Neuronal stem cell (in vitro differentiated cells): ENCODE data around the gene RNASE8.

Experiments
- DNase-seq: peaks from one replicate; pipeline ENCODE4 v3.0.0-alpha.2; 2013; ENCODE audit warnings: low spot score
- H2AFZ ChIP-seq: one replicate; pipeline ENCODE4 v1.6.1; 2013; ENCODE audit warnings: mild to moderate bottlenecking, low read length, inconsistent platforms
- H2AK5ac ChIP-seq: 2 replicates; pipeline ENCODE4 v1.6.1; 2013; ENCODE audit warnings: low read depth, mild to moderate bottlenecking, inconsistent platforms, low read length, moderate library complexity, mixed read lengths
- H2BK120ac ChIP-seq: 2 replicates; pipeline ENCODE4 v1.6.1; 2013; ENCODE audit warnings: low read depth, mild to moderate bottlenecking, inconsistent platforms, low read length, moderate library complexity, mixed read lengths
- H2BK12ac ChIP-seq: one replicate; pipeline ENCODE4 v1.6.1; 2013; ENCODE audit warnings: low read length, inconsistent platforms
- H2BK15ac ChIP-seq: 2 replicates; pipeline ENCODE4 v1.6.1; 2013; ENCODE audit warnings: mild to moderate bottlenecking, low read length, inconsistent platforms, mixed read lengths
- H2BK5ac ChIP-seq: one replicate; pipeline ENCODE4 v1.6.1; 2013; ENCODE audit warnings: inconsistent platforms, mild to moderate bottlenecking, low read length, moderate library complexity
- H3K14ac ChIP-seq: one replicate; pipeline ENCODE4 v1.6.1; 2013; ENCODE audit warnings: low read length, inconsistent platforms
- H3K18ac ChIP-seq: 2 replicates; pipeline ENCODE4 v1.6.1; 2013; ENCODE audit warnings: low read length, inconsistent platforms
- H3K23ac ChIP-seq: 2 replicates; pipeline ENCODE4 v1.6.1; 2013; ENCODE audit warnings: low read depth, mild to moderate bottlenecking, mixed read lengths, low read length, inconsistent platforms; ENCODE audit not compliant: poor library complexity
- H3K27ac ChIP-seq: replicated peaks from 3 replicates; pipeline ENCODE4 v1.5.1; 2013; ENCODE audit warnings: low read length, inconsistent platforms
- H3K27me3 ChIP-seq, 3 experiments: 2 replicates each; pipeline ENCODE4 v1.6.1; 2013; ENCODE audit warnings: low read length in 3 of 3, mild to moderate bottlenecking in 2 of 3, inconsistent platforms in 1 of 3, low read depth in 1 of 3, mixed read lengths in 1 of 3, moderate library complexity in 1 of 3; ENCODE audit not compliant: control insufficient read depth in 3 of 3, insufficient read depth in 3 of 3
- H3K36me3 ChIP-seq, 2 donors: replicated peaks in 1 of 2; 2 replicates each; pipeline ENCODE4 v1.6.1; 2013; ENCODE audit warnings: low read length in 2 of 2; ENCODE audit not compliant: control insufficient read depth in 2 of 2, insufficient read depth in 2 of 2
- H3K4ac ChIP-seq: 2 replicates; pipeline ENCODE4 v1.6.1; 2013; ENCODE audit warnings: inconsistent platforms, mild to moderate bottlenecking, low read length, moderate library complexity
- H3K4me1 ChIP-seq, 2 donors: 1 replicate in 1 of 2; 2 replicates in 1 of 2; pipeline ENCODE4 v1.6.1; 2013; ENCODE audit warnings: low read length in 2 of 2, low read depth in 1 of 2; ENCODE audit not compliant: control insufficient read depth in 2 of 2, insufficient read depth in 1 of 2
- H3K4me2 ChIP-seq: one replicate; pipeline ENCODE4 v1.6.1; 2013; ENCODE audit warnings: mild to moderate bottlenecking, low read length, inconsistent platforms; ENCODE audit not compliant: insufficient read depth, poor library complexity, severe bottlenecking
- H3K4me3 ChIP-seq, 2 donors: 2 replicates each; pipeline ENCODE4 v1.5.1; 2013; ENCODE audit warnings: low read length in 2 of 2, mild to moderate bottlenecking in 2 of 2, inconsistent platforms in 1 of 2, moderate library complexity in 1 of 2
- H3K79me1 ChIP-seq: one replicate; pipeline ENCODE4 v1.6.1; 2013; ENCODE audit warnings: low read depth, mild to moderate bottlenecking, inconsistent platforms, low read length, moderate library complexity
- H3K9ac ChIP-seq: one replicate; pipeline ENCODE4 v1.6.1; 2013; ENCODE audit warnings: mild to moderate bottlenecking, low read depth, low read length, inconsistent platforms; ENCODE audit not compliant: poor library complexity
- H3K9me3 ChIP-seq, 2 donors: replicated peaks in 1 of 2; 2 replicates each; pipeline versions ENCODE3 to v1.6.1; 2013; ENCODE audit warnings: low read length in 2 of 2, mild to moderate bottlenecking in 2 of 2, inconsistent platforms in 1 of 2, low read depth in 1 of 2, mixed read lengths in 1 of 2, moderate library complexity in 1 of 2; ENCODE audit not compliant: control insufficient read depth in 2 of 2, insufficient read depth in 1 of 2
- H4K8ac ChIP-seq: one replicate; pipeline ENCODE4 v1.6.1; 2013; ENCODE audit warnings: low read depth, mild to moderate bottlenecking, inconsistent platforms, low read length, moderate library complexity
- H4K91ac ChIP-seq: one replicate; pipeline ENCODE4 v1.6.1; 2013; ENCODE audit warnings: low read length, low read depth, mild to moderate bottlenecking, inconsistent platforms; ENCODE audit not compliant: poor library complexity
- WGBS, 2 donors: extraction: QIAGEN DNeasy Blood & Tissue Kit; methylation state at CpG; one replicate each; pipeline ENCODE4 v1.1.7; 2013; ENCODE audit warnings: missing lambda C conversion rate in 2 of 2, mixed read lengths in 1 of 2; ENCODE audit not compliant: insufficient read length in 2 of 2, insufficient replicate concordance in 1 of 2; ENCODE audit errors: extremely low coverage in 2 of 2; 5-methylcytosine and 5-hydroxymethylcytosine counted together

The RNASE8 gene

GRCh38 chr14:21093769-21094681 is 36.4 kb downstream of the RNASE8 start:
- H3K79me1 ChIP-seq: peaks cover 11% of the 10 kb centered on the region
- no peaks in the 10 kb centered on the region for H3K9me3 ChIP-seq
- peak overlapping the region; percentile 98 for H2AK5ac ChIP-seq
- H3K9ac ChIP-seq: peak overlapping the region; percentile 89
- DNase-seq: peak; percentile 95
- H3K4me1 ChIP-seq: peaks cover 28 to 39% of the 10 kb centered on the region in 2 donors
- H3K18ac ChIP-seq: peak overlapping the region; percentile 98
- peaks cover 39 to 49% of the 10 kb centered on the region in 2 donors for H3K36me3 ChIP-seq
- no peaks in the 10 kb centered on the region for H3K27me3 ChIP-seq
- no peak overlapping the region for H2BK12ac ChIP-seq
- H3K23ac ChIP-seq: no peak overlapping the region
- no peak overlapping the region for H4K8ac ChIP-seq
- peak overlapping the region; percentile 43 to 74 for H3K4me3 ChIP-seq
- peak overlapping the region; percentile 99 for H3K27ac ChIP-seq
- H2BK120ac ChIP-seq: peak overlapping the region; percentile 83
- peak overlapping the region; percentile 88 for H2BK15ac ChIP-seq
- no peak overlapping the region for H3K14ac ChIP-seq
- H3K4ac ChIP-seq: no peak overlapping the region
- WGBS, 2 donors: no CpG with 5 or more reads among the region's 7 CpGs
- peak overlapping the region; percentile 58 for H3K4me2 ChIP-seq
- peak overlapping the region; percentile 58 for H2AFZ ChIP-seq
- peak overlapping the region; percentile 82 for H2BK5ac ChIP-seq
- H4K91ac ChIP-seq: no peak overlapping the region

GRCh38 chr14:21095430-21096205 is 38.0 kb downstream of the RNASE8 start:
- peaks cover 32 to 45% of the 10 kb centered on the region in 2 donors for H3K4me1 ChIP-seq
- no CpG with 5 or more reads among the region's 6 CpGs for WGBS, 2 donors
- no peak overlapping the region for H3K4me3 ChIP-seq
- no peak for DNase-seq
- H3K4ac ChIP-seq: no peak overlapping the region
- no peak overlapping the region for H2BK120ac ChIP-seq
- H3K23ac ChIP-seq: no peak overlapping the region
- H2BK15ac ChIP-seq: no peak overlapping the region
- H3K4me2 ChIP-seq: no peak overlapping the region
- no peak overlapping the region for H3K14ac ChIP-seq
- no peaks in the 10 kb centered on the region for H3K27me3 ChIP-seq
- no peak overlapping the region for H3K9ac ChIP-seq
- no peak overlapping the region for H4K8ac ChIP-seq
- peaks cover 27 to 33% of the 10 kb centered on the region in 2 donors for H3K36me3 ChIP-seq
- H2BK5ac ChIP-seq: no peak overlapping the region
- H4K91ac ChIP-seq: no peak overlapping the region
- H3K18ac ChIP-seq: no peak overlapping the region
- H3K79me1 ChIP-seq: peaks cover 11% of the 10 kb centered on the region
- peak overlapping the region; percentile 90 for H3K27ac ChIP-seq
- no peaks in the 10 kb centered on the region for H3K9me3 ChIP-seq
- no peak overlapping the region for H2AFZ ChIP-seq
- no peak overlapping the region for H2BK12ac ChIP-seq
- H2AK5ac ChIP-seq: no peak overlapping the region

DNA sequence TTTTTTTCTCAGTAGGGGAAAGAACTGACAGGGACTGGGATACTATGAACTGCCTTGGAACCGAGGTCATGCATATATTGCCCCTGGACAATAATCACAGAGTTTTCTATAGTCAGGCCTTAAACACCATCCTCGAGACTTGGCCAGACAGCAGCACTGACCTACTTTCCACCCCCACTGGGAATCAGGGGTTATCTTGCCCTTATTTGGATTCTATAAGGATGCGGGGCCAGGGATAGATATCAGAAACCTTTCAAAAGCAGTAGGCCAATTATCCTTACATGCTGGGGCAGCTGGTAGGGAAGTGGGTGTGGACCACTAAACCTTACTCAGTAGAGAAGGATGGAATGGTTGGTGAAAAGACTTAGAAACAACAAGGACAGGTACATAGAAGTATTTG is 38.8 kb downstream of the RNASE8 start:
- Histone ChIP-seq H2BK120ac (no peak overlapping the region), H3K4me1 (peaks cover 32 to 45% of the 10 kb centered on the region in 2 donors), H2BK5ac (no peak overlapping the region), H3K27ac (peak overlapping the region; percentile 90), H2BK15ac (no peak overlapping the region), H3K4ac (no peak overlapping the region), H3K79me1 (peaks cover 11% of the 10 kb centered on the region), H3K18ac (no peak overlapping the region), H3K4me3 (peak overlapping the region; percentile 57 to 84), H3K23ac (no peak overlapping the region), H2AK5ac (no peak overlapping the region), H3K9ac (no peak overlapping the region), H4K91ac (no peak overlapping the region), H3K9me3 (no peaks in the 10 kb centered on the region), H3K4me2 (peak overlapping the region; percentile 59), H3K36me3 (peaks cover 19 to 24% of the 10 kb centered on the region in 2 donors), H2BK12ac (no peak overlapping the region), H3K27me3 (no peaks in the 10 kb centered on the region), H4K8ac (no peak overlapping the region), H3K14ac (no peak overlapping the region), H2AFZ (no peak overlapping the region)
- no CpG with 5 or more reads among the region's 3 CpGs for whole genome bisulfite sequencing, 2 donors
- no peak for DNase-seq
